K562 (cell line): Measurements from ENCODE around the gene KNTC1. TPM values are rescaled to one million over a fixed set of nuclear protein-coding genes. Genes with fewer than 3 reads are reported as not detected.

ENCODE experiments used
- ATAC-seq: fragments of 200-7000 bp; cut with Tn5 transposase; 3 replicates; pipeline ENCODE4 v1.9.1; 2020; ENCODE audit warnings: moderate library complexity
- BruUV-seq: library from RNA; stranded (reverse); fragments of 400-500 nt; replicated peaks from 2 replicates; lab custom pipeline; 2021; lab: Mats Ljungman, UMichigan
- CTCF ChIA-PET: fragments of 300-600 bp; formaldehyde crosslinking; extraction: SDS; loops from one replicate; lab custom pipeline; 2021; ENCODE audit warnings: low intra/inter-chr PET ratio; lab: Yijun Ruan, JAX
- POLR2A ChIA-PET: fragments of 300-600, 350-650 bp; sonication (Branson Sonifier 250); formaldehyde crosslinking; extraction: SDS; loops from one replicate; lab custom pipeline; 2021; ENCODE audit warnings: antibody characterized with exemption, inconsistent platforms; lab: Yijun Ruan, JAX
- DNase-seq, 4 experiments: peaks; one replicate each; pipeline versions ENCODE4 v3.0.0 to v3.0.0-alpha.2; 2011 to 2018; ENCODE audit warnings: low spot score in 3 of 4, mixed read lengths in 3 of 4; ENCODE audit errors: extremely low read depth in 1 of 4
- FAIRE-seq: peaks from 2 replicates; lab custom pipeline; 2011; peaks lifted over from hg19 to GRCh38; lab: Jason Lieb, UNC
- H2AFZ ChIP-seq: 2 replicates; pipeline ENCODE4 v1.6.0; 2011; ENCODE audit warnings: low read depth, low read length, control low read depth, inconsistent platforms
- H3K27ac ChIP-seq: fragments of 200-600 bp; 3 replicates; pipeline ENCODE4 v1.8.0; 2011; ENCODE audit warnings: low read depth, mild to moderate bottlenecking, control low read depth, inconsistent platforms, low read length, moderate library complexity, mixed read lengths; ENCODE audit errors: extremely low read depth
- H3K27me3 ChIP-seq, 2 experiments: fragments of 300-600 bp in 1 of 2; 2 replicates in 1 of 2; 3 replicates in 1 of 2; pipeline versions ENCODE4 v1.6.0 to v1.8.0; 2011; ENCODE audit warnings: inconsistent platforms in 2 of 2, low read length in 2 of 2, mild to moderate bottlenecking in 1 of 2, mixed read lengths in 1 of 2, moderate library complexity in 1 of 2; ENCODE audit not compliant: control insufficient read depth in 2 of 2, insufficient read depth in 2 of 2
- H3K36me3 ChIP-seq: fragments of 300-600 bp; 3 replicates; pipeline ENCODE4 v1.8.0; 2011; ENCODE audit warnings: mild to moderate bottlenecking, low read length, inconsistent platforms; ENCODE audit not compliant: control insufficient read depth, insufficient read depth
- H3K4me1 ChIP-seq, 2 experiments: fragments of 200-600 bp in 1 of 2; replicated peaks in 1 of 2; 2 replicates in 1 of 2; 3 replicates in 1 of 2; pipeline versions ENCODE4 v1.5.1 to v1.8.0; 2011; ENCODE audit warnings: inconsistent platforms in 2 of 2, low read length in 2 of 2, mild to moderate bottlenecking in 1 of 2, mixed read lengths in 1 of 2, moderate library complexity in 1 of 2; ENCODE audit not compliant: control insufficient read depth in 2 of 2, insufficient read depth in 2 of 2
- H3K4me2 ChIP-seq: 2 replicates; pipeline ENCODE4 v1.6.1; 2011; ENCODE audit warnings: low read length, control low read depth, inconsistent platforms, mixed read lengths; ENCODE audit not compliant: insufficient read depth
- H3K4me3 ChIP-seq: fragments of 200-600 bp; sonication (generic), shearing (Covaris generic); 2 replicates; pipeline ENCODE4 v1.5.1; 2016; ENCODE audit warnings: control low read depth, inconsistent platforms
- H3K79me2 ChIP-seq: fragments of 200-600 bp; 3 replicates; pipeline ENCODE4 v1.8.0; 2011; ENCODE audit warnings: low read length, inconsistent platforms; ENCODE audit not compliant: control insufficient read depth, insufficient read depth
- H3K9ac ChIP-seq, 2 experiments: 2 replicates each; pipeline versions ENCODE4 v1.6.0 to v1.6.1; 2011; ENCODE audit warnings: low read depth in 2 of 2, low read length in 2 of 2, control low read depth in 1 of 2, inconsistent platforms in 1 of 2, mild to moderate bottlenecking in 1 of 2, mixed read lengths in 1 of 2; ENCODE audit not compliant: insufficient read depth in 1 of 2
- H3K9me1 ChIP-seq: one replicate; pipeline ENCODE4 v1.6.0; 2011; ENCODE audit warnings: inconsistent platforms, mild to moderate bottlenecking, low read length, moderate library complexity; ENCODE audit not compliant: control insufficient read depth, insufficient read depth
- H3K9me3 ChIP-seq: replicated peaks from 2 replicates; pipeline ENCODE4 v1.5.1; 2011; ENCODE audit warnings: low read depth, low read length, inconsistent platforms; ENCODE audit not compliant: control insufficient read depth, insufficient read depth
- H4K20me1 ChIP-seq: replicated peaks from 2 replicates; pipeline ENCODE4 v1.6.1; 2011; ENCODE audit warnings: low read length, inconsistent platforms, mixed read lengths; ENCODE audit not compliant: control insufficient read depth, insufficient read depth
- DEAF1 ChIP-seq: fragments of 450-650 bp; formaldehyde crosslinking; IDR thresholded peaks from 2 replicates; pipeline ENCODE4 v1.4.0; 2020; ENCODE audit warnings: mild to moderate bottlenecking, moderate library complexity
- ETV6 ChIP-seq, 3 experiments: fragments of 150-350 bp in 1 of 3; sonication (generic) in 1 of 3; formaldehyde crosslinking in 1 of 3; IDR thresholded peaks; 2 replicates each; pipeline versions ENCODE4 v1.6.1 to v1.8.0; 2014 to 2022; ENCODE audit warnings: borderline replicate concordance in 2 of 3, low read depth in 2 of 3, antibody characterized with exemption in 1 of 3, low read length in 1 of 3, mild to moderate bottlenecking in 1 of 3, missing genetic modification reagents in 1 of 3
- KLF13 ChIP-seq: fragments of 450-650 bp; IDR thresholded peaks from 2 replicates; pipeline ENCODE4 v1.6.1; 2016; ENCODE audit warnings: missing genetic modification characterization, low read depth, mild to moderate bottlenecking, missing compliant biosample characterization, moderate library complexity, borderline replicate concordance
- OTX1 ChIP-seq: fragments of 450-650 bp; formaldehyde crosslinking; IDR thresholded peaks from 2 replicates; pipeline ENCODE4 v1.4.0; 2022; ENCODE audit warnings: mild to moderate bottlenecking
- POLR2B ChIP-seq: fragments of 450-650 bp; IDR thresholded peaks from 2 replicates; pipeline ENCODE4 v1.6.1; 2018; ENCODE audit warnings: low read depth; ENCODE audit not compliant: partially characterized antibody
- RBM22 ChIP-seq: fragments of 200-400 bp; formaldehyde crosslinking; IDR thresholded peaks from 2 replicates; pipeline ENCODE4 v1.6.1; 2018; ENCODE audit warnings: low read length, low read depth; ENCODE audit not compliant: poor library complexity, severe bottlenecking
- THAP7 ChIP-seq: fragments of 250-450 bp; sonication (Bioruptor Pico); IDR thresholded peaks from 2 replicates; pipeline ENCODE4 v1.5.0; 2021
- TSHZ1 ChIP-seq: fragments of 250-450 bp; sonication (Bioruptor Pico); IDR thresholded peaks from 2 replicates; pipeline ENCODE4 v1.4.0; 2020; ENCODE audit warnings: mild to moderate bottlenecking, moderate library complexity
- ZFX ChIP-seq: sonication (generic); formaldehyde crosslinking; IDR thresholded peaks from 2 replicates; pipeline ENCODE4 v1.8.0; 2022; ENCODE audit warnings: mild to moderate bottlenecking, missing genetic modification reagents, moderate library complexity
- WGBS: fragments of 100-300 bp; shearing (Covaris generic); methylation state at CpG from one replicate; pipeline ENCODE4 v1.1.6; 2016; ENCODE audit warnings: low coverage, mixed read lengths; ENCODE audit not compliant: insufficient coverage; ENCODE audit errors: missing lambda C conversion rate; 5-methylcytosine and 5-hydroxymethylcytosine counted together
- in situ Hi-C: fragments of 300-500 bp; cut with MboI; formaldehyde crosslinking; loops from 4 replicates; pipeline ENCODE4 v1.15.0; 2018; ENCODE audit warnings: inconsistent platforms, mixed read lengths
- intact Hi-C: fragments of 100-400 bp; cut with micrococcal nuclease; formaldehyde crosslinking; loops from 2 replicates; pipeline ENCODE4 v1.14.2; 2022
- polyA plus RNA-seq, 8 experiments: library from polyadenylated mRNA; depleted of rRNA in 4 of 8; stranded (reverse) in 5 of 8; unstranded in 3 of 8; fragments of >200 nt; fragmentation: Nextera tagmentation in 2 of 8; fragmentation: Illumina TruSeq in 1 of 8; extraction: Ambion mirVana in 2 of 8; extraction: Trizol in 1 of 8; gene quantifications; 2 replicates each; pipeline versions ENCODE4 v1.2.1 to v1.2.3, GENCODE V29; 2011 to 2014; ENCODE audit warnings: inconsistent platforms in 1 of 8, missing spikeins in 1 of 8
- total RNA-seq, 7 experiments: library from RNA; depleted of rRNA in 6 of 7; stranded (reverse); fragments of >200 nt in 6 of 7; fragmentation: Illumina TruSeq in 2 of 7; extraction: Trizol in 2 of 7; gene quantifications; 2 replicates each; pipeline versions ENCODE4 v1.2.1 to v1.2.3, GENCODE V29; 2011 to 2021; ENCODE audit warnings: low replicate concordance in 1 of 7

Gene KNTC1
- total and polyA plus RNA-seq, 9 of the 15 experiments (the other 6 are each of a cell fraction or from before 2014, with no cell fraction given), result 38.9 to 135 (median 99.6) TPM

GRCh38 chr12:122519418-122519817, 7.6 kb upstream of the KNTC1 start:
- TF ChIP-seq OTX1, result no peak
- TF ChIP-seq KLF13 (tag), result no peak
- peak; percentile 24 for TF ChIP-seq POLR2B
- TF ChIP-seq RBM22, result peak; percentile 5
- ChIA-PET POLR2A (interaction anchor here (0.6 to 6.4 kb wide), 4 partner anchors 8 to 19 kb away, joined by 3 to 73 read pairs (median 8); partner anchors contain the start of gene ZCCHC8), CTCF (no interaction called here)
- DNase-seq, result no peak
- FAIRE-seq, result no peak
- Histone ChIP-seq H3K9me1 (no peaks in the 10 kb centered on the region), H2AFZ (no peak overlapping the region), H3K27ac (no peak overlapping the region), H3K4me2 (no peak overlapping the region), H3K4me1 (peaks cover 4 to 16% of the 10 kb centered on the region in 2 experiments; a peak in 3 of 5 replicates), H4K20me1 (peaks cover 33% of the 10 kb centered on the region), H3K27me3 (no peaks in the 10 kb centered on the region), H3K9me3 (no peaks in the 10 kb centered on the region), H3K4me3 (no peak overlapping the region), H3K36me3 (peaks cover 98% of the 10 kb centered on the region), H3K9ac (no peak overlapping the region), H3K79me2 (peaks cover 91% of the 10 kb centered on the region)
- ATAC-seq, result no peak
- intact Hi-C loops (no loop called here), in situ Hi-C loops (no loop called here)
- no TSS peak for BruUV-seq
- 100% methylated on average over 1 of the region's 1 CpG for WGBS

- Histone ChIP-seq H3K9ac (no peak overlapping the region), H4K20me1 (peaks cover 37% of the 10 kb centered on the region), H3K36me3 (peaks cover 95% of the 10 kb centered on the region), H3K27me3 (no peaks in the 10 kb centered on the region), H3K9me1 (no peaks in the 10 kb centered on the region), H3K4me1 (peaks cover 4 to 16% of the 10 kb centered on the region in 2 experiments; a peak in 3 of 5 replicates), H3K27ac (no peak overlapping the region), H2AFZ (no peak overlapping the region), H3K4me3 (no peak overlapping the region), H3K4me2 (no peak overlapping the region), H3K79me2 (peaks cover 95% of the 10 kb centered on the region), H3K9me3 (no peaks in the 10 kb centered on the region)
- FAIRE-seq, result no peak
- no TSS peak for BruUV-seq
- WGBS, result 93% methylated on average over 4 of the region's 4 CpGs
- no peak for DNase-seq
- ChIA-PET POLR2A (interaction anchor here (1.3 to 6.4 kb wide), 5 partner anchors 10 to 120 kb away, joined by 3 to 73 read pairs (median 5); partner anchors contain the start of gene ZCCHC8), CTCF (no interaction called here)
- intact Hi-C loops (no loop called here), in situ Hi-C loops (no loop called here)
- ATAC-seq, result no peak
- TF ChIP-seq ETV6 (IDR thresholded peaks at IDR 0.05; ENCODE audit: borderline replicate concordance in 1 of 2, low read depth in 2 of 2, low read length in 1 of 2) (no peak), ETV6 (CRISPR knock-in tag; IDR thresholded peaks at IDR 0.05; ENCODE audit: borderline replicate concordance) (no peak), TSHZ1 (no peak), DEAF1 (CRISPR knock-in tag) (no peak), THAP7 (CRISPR knock-in tag) (no peak), ZFX (no peak)
Measured at GRCh38 chr12:122520676-122521075, 6.4 kb upstream of the KNTC1 start.
